Natural killer cell treated with Interleukin-12 subunit alpha and Interleukin-12 subunit beta and Interleukin-15 and Interleukin-18, amount 100 ng/mL, for 72 hours (primary cell): ENCODE measurements around the gene WRAP73. TPM values are rescaled to one million over a fixed set of nuclear protein-coding genes. Genes with fewer than 3 reads are reported as not detected.

Experiments used
- ATAC-seq, 2 donors: fragments of 150-1000 bp; cut with Tn5 transposase in 1 of 2; sonication (Bioruptor Pico), chemical (Tn5 transposase) in 1 of 2; 2 replicates each; pipeline ENCODE4 v1.10.0; 2021
- DNase-seq: peaks from one replicate; pipeline ENCODE4 v3.0.0; 2022; ENCODE audit warnings: low spot score
- H3K27ac Mint-ChIP-seq, 2 donors: 1 replicate in 1 of 2; 2 replicates in 1 of 2; pipeline ENCODE4 v1.8.0; 2022; ENCODE audit warnings: mixed read lengths in 2 of 2, mild to moderate bottlenecking in 1 of 2, moderate library complexity in 1 of 2
- H3K27me3 Mint-ChIP-seq, 2 donors: 1 replicate in 1 of 2; 2 replicates in 1 of 2; pipeline ENCODE4 v1.8.0; 2022; ENCODE audit warnings: mixed read lengths in 2 of 2
- H3K36me3 Mint-ChIP-seq: one replicate; pipeline ENCODE4 v1.8.0; 2022; ENCODE audit warnings: mixed read lengths
- H3K4me1 Mint-ChIP-seq, 2 donors: 1 replicate in 1 of 2; 2 replicates in 1 of 2; pipeline ENCODE4 v1.8.0; 2022; ENCODE audit warnings: low read depth in 2 of 2, mixed read lengths in 2 of 2, mild to moderate bottlenecking in 1 of 2
- H3K4me3 Mint-ChIP-seq: one replicate; pipeline ENCODE4 v1.8.0; 2022; ENCODE audit warnings: mixed read lengths
- H3K9me3 Mint-ChIP-seq: 2 replicates; pipeline ENCODE4 v1.8.0; 2022; ENCODE audit warnings: mixed read lengths
- total RNA-seq, 2 donors: library from RNA; stranded (reverse); gene quantifications; one replicate each; pipeline ENCODE4 v1.2.3, GENCODE V29; 2022

WRAP73 gene
- total RNA-seq, 2 donors from 2014 or later: 27.6 to 51.3 TPM

- Mint-ChIP-seq H3K27ac (no peak overlapping the region), H3K4me1 (peaks cover 0 to 10% of the 10 kb centered on the region in 2 donors), H3K36me3 (no peaks in the 10 kb centered on the region), H3K4me3 (no peak overlapping the region), H3K27me3 (peaks cover 8 to 15% of the 10 kb centered on the region in 2 donors), H3K9me3 (no peaks in the 10 kb centered on the region)
- ATAC-seq: peak in 1 of 2 donors; percentile 68
- DNase-seq: no peak
Measured at GRCh38 chr1:3668585-3669300, 18.8 kb upstream of the WRAP73 start.

DNA sequence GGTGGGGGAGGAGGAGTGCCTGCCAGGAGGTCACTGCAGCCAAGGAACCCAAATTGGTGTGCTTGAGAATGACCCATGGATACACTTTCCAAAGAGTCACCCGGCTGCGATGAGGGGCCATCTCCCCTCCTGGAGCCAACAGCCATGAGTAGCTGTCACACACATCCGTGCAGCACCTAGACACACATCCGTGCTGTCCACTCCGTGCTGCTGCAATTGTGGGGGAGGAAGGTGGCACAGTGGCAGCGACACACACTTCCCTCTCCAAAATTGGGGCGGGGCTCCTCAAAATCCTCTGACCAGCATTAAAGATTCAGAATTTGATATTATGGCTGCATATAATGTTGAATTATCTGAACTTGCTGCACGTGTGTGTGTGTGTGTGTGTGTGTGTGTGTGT lies 18.2 kb upstream of the WRAP73 start:
- ATAC-seq (no peak), DNase-seq (no peak)
- H3K4me1 Mint-ChIP-seq: peaks cover 0 to 5% of the 10 kb centered on the region in 2 donors
- H3K27me3 Mint-ChIP-seq: peaks cover 8 to 15% of the 10 kb centered on the region in 2 donors
- H3K4me3 Mint-ChIP-seq: no peak overlapping the region
- no peaks in the 10 kb centered on the region for H3K9me3 Mint-ChIP-seq
- no peak overlapping the region for H3K27ac Mint-ChIP-seq
- no peaks in the 10 kb centered on the region for H3K36me3 Mint-ChIP-seq

DNA sequence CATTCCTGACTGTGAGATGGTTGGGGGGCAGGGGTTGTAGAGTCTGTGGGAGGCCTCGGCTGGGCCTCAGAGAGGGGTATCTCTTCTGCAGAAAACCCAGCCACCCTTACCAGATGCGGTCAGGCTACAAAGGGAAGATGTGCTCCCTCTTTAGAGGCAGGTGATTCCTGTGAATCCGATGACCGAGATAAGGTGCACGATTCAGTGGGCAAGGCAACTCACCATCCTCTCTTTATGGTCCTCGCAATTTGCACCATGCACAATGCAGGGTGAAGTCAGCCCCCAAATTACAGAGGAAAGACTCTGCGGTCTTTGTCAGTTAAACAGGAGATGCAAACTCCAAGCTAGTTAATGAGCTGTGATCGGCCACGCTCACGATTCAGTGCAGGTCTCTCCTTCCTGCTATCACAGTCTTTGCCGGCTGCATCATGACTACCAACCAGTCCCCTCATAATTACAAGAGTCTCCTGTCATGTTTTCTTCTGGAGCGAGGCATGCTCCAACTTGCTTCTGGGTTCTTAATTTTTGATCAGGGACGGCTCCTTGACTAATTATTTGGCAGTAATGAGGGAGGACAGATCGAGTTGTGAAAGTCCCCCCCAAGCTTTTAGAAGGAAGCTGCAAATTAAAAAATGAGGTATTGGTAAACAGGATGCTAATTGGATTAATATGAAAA lies 14.9 kb upstream of the WRAP73 start:
- no peak overlapping the region for H3K27ac Mint-ChIP-seq
- no peaks in the 10 kb centered on the region for H3K36me3 Mint-ChIP-seq
- peaks cover 0 to 5% of the 10 kb centered on the region in 2 donors for H3K4me1 Mint-ChIP-seq
- peaks cover 8 to 12% of the 10 kb centered on the region in 2 donors for H3K27me3 Mint-ChIP-seq
- no peaks in the 10 kb centered on the region for H3K9me3 Mint-ChIP-seq
- no peak for DNase-seq
- no peak overlapping the region for H3K4me3 Mint-ChIP-seq
- no peak for ATAC-seq

- no peaks in the 10 kb centered on the region for H3K36me3 Mint-ChIP-seq
Measured at GRCh38 chr1:3663999-3664699, 14.2 kb upstream of the WRAP73 start.

GRCh38 chr1:3662080-3662671 lies 12.3 kb upstream of the WRAP73 start:
- peaks cover 11 to 13% of the 10 kb centered on the region in 2 donors for H3K27me3 Mint-ChIP-seq
- H3K36me3 Mint-ChIP-seq: no peaks in the 10 kb centered on the region
- no peak overlapping the region for H3K4me3 Mint-ChIP-seq
- no peaks in the 10 kb centered on the region for H3K4me1 Mint-ChIP-seq
- DNase-seq: no peak
- ATAC-seq: no peak
- H3K9me3 Mint-ChIP-seq: no peaks in the 10 kb centered on the region
- H3K27ac Mint-ChIP-seq: no peak overlapping the region

More at GRCh38 chr1:3663999-3664699, 14.2 kb upstream of the WRAP73 start:
- DNase-seq (no peak), ATAC-seq (peak in 1 of 2 donors; percentile 14)
- no peak overlapping the region for H3K4me3 Mint-ChIP-seq
- H3K4me1 Mint-ChIP-seq: peaks cover 0 to 5% of the 10 kb centered on the region in 2 donors
- no peak overlapping the region for H3K27ac Mint-ChIP-seq
- H3K27me3 Mint-ChIP-seq: peaks cover 10 to 13% of the 10 kb centered on the region in 2 donors
- no peaks in the 10 kb centered on the region for H3K9me3 Mint-ChIP-seq

DNA sequence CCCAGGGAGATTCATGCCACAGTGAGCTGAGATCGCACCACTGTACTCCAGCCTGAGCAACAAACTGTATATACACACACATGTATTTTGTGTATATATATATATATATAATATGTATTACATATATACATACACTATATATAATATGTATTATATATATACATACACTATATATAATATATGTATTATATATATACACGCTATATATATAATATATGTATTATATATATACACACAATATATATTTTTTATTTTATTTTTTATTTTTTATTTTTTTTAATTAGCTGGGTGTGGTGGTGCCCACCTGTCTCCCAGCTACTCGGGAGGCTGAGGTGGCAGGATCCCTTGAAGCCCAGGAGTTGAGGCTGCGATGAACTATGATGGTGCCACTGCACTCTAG lies 11.7 kb upstream of the WRAP73 start:
- no peak for DNase-seq
- no peaks in the 10 kb centered on the region for H3K4me1 Mint-ChIP-seq
- no peak overlapping the region for H3K4me3 Mint-ChIP-seq

GRCh38 chr1:3660704-3661103 lies 10.8 kb upstream of the WRAP73 start:
- no peaks in the 10 kb centered on the region for H3K36me3 Mint-ChIP-seq
- H3K4me1 Mint-ChIP-seq: peaks cover 0 to 5% of the 10 kb centered on the region in 2 donors
- no peak overlapping the region for H3K27ac Mint-ChIP-seq
- no peak for DNase-seq
- H3K4me3 Mint-ChIP-seq: no peak overlapping the region
- ATAC-seq: peak in 1 of 2 donors; percentile 54
- no peaks in the 10 kb centered on the region for H3K9me3 Mint-ChIP-seq
- H3K27me3 Mint-ChIP-seq: peaks cover 13 to 20% of the 10 kb centered on the region in 2 donors

More for the DNA sequence above, 11.7 kb upstream of the WRAP73 start:
- Mint-ChIP-seq H3K27me3 (peaks cover 11 to 13% of the 10 kb centered on the region in 2 donors), H3K9me3 (no peaks in the 10 kb centered on the region), H3K27ac (no peak overlapping the region), H3K36me3 (no peaks in the 10 kb centered on the region)
- ATAC-seq: no peak

GRCh38 chr1:3659093-3659492 lies 9.2 kb upstream of the WRAP73 start:
- Mint-ChIP-seq H3K4me1 (peaks cover 0 to 5% of the 10 kb centered on the region in 2 donors), H3K36me3 (no peaks in the 10 kb centered on the region), H3K27ac (no peak overlapping the region), H3K9me3 (no peaks in the 10 kb centered on the region), H3K27me3 (peaks cover 20 to 32% of the 10 kb centered on the region in 2 donors), H3K4me3 (no peak overlapping the region)
- no peak for ATAC-seq
- no peak for DNase-seq

GRCh38 chr1:3658231-3658615 lies 8.3 kb upstream of the WRAP73 start:
- Mint-ChIP-seq H3K4me3 (no peak overlapping the region), H3K9me3 (no peaks in the 10 kb centered on the region)
- ATAC-seq: no peak

DNA sequence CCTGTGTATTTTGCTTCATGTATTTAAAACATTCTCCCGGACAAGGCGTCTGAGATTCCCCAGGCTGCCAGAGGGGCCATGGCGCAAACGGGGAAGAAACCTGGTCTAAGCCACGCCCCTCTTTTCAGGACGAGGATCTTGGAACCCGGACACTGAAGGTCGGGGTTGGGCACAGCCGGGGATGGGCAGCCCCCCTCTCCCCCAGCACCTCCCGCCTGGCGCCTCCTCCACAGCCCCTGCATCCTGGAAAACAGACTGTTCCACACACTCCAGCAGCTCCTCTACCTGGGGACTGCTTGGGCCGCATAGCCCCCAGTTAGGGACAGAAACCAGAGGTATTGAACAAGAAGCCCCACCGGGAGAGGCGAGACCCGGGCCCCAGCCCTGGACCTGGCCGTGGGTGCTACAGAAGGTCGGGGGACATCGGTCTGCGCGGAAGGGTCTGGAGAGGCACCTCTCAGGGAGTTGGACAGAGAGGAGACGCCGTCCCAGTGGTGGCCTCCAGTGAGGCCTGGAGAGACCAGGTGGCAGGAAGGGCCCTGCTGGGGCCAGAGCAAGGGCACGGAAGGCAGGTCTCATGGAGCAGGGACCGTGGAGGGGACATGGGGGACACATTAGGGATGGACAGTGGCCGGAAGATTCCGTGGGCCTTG lies 7.8 kb upstream of the WRAP73 start:
- peaks cover 0 to 5% of the 10 kb centered on the region in 2 donors for H3K4me1 Mint-ChIP-seq
- H3K36me3 Mint-ChIP-seq: no peaks in the 10 kb centered on the region
- H3K4me3 Mint-ChIP-seq: no peak overlapping the region
- H3K27ac Mint-ChIP-seq: no peak overlapping the region
- H3K9me3 Mint-ChIP-seq: no peaks in the 10 kb centered on the region
- peaks cover 29 to 42% of the 10 kb centered on the region in 2 donors for H3K27me3 Mint-ChIP-seq
- DNase-seq (no peak), ATAC-seq (no peak)

More at GRCh38 chr1:3658231-3658615, 8.3 kb upstream of the WRAP73 start:
- Mint-ChIP-seq H3K27me3 (peaks cover 28 to 41% of the 10 kb centered on the region in 2 donors), H3K27ac (no peak overlapping the region), H3K36me3 (no peaks in the 10 kb centered on the region), H3K4me1 (peaks cover 0 to 5% of the 10 kb centered on the region in 2 donors)
- DNase-seq: no peak

- Mint-ChIP-seq H3K27me3 (peaks cover 29 to 42% of the 10 kb centered on the region in 2 donors), H3K4me3 (peak overlapping the region; percentile 55), H3K27ac (no peak overlapping the region), H3K36me3 (no peaks in the 10 kb centered on the region), H3K9me3 (no peaks in the 10 kb centered on the region), H3K4me1 (peaks cover 0 to 5% of the 10 kb centered on the region in 2 donors)
- ATAC-seq (no peak), DNase-seq (no peak)
Measured at GRCh38 chr1:3657096-3657475, 7.2 kb upstream of the WRAP73 start.

- peaks cover 0 to 5% of the 10 kb centered on the region in 2 donors for H3K4me1 Mint-ChIP-seq
- H3K27ac Mint-ChIP-seq: no peak overlapping the region
- peak overlapping the region; percentile 55 for H3K4me3 Mint-ChIP-seq
- peak; percentile 57 to 81 for ATAC-seq
- no peak for DNase-seq
- no peaks in the 10 kb centered on the region for H3K9me3 Mint-ChIP-seq
- H3K27me3 Mint-ChIP-seq: peaks cover 29 to 42% of the 10 kb centered on the region in 2 donors
- H3K36me3 Mint-ChIP-seq: no peaks in the 10 kb centered on the region
Measured at GRCh38 chr1:3656450-3657095, 6.7 kb upstream of the WRAP73 start.
